ENCODE measurements around the gene KAT2A.

The KAT2A gene

DNA sequence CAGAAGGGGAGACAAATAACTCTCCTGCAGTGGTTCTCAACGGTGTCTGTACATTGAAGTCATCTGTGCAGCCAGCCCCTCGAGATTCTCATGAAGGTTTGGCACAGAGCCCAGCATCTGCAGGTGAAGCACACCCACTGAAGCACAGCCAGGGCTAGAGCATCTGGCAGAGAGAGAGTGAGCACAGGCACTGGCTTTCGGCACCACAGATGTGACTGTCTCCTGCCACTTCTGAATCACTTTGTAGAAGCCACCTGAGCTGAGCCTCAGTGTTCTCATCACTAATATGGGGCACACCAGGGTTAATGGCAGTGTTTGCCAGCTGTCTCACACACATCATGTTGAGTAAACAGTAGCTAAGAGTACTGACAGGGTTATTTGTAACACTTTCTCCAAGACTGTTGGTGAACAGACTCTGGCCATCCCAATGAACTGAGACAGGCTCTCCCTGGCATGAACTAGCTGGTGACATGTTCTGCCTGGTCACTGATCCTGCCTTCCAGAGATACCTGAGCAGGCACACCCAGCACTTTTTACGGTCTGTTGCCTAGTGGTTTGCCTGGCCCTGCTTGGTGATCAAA is 12.4 kb upstream of the KAT2A start:
- DNase-seq (ENCODE audit: extremely low read depth, low read depth): no peak
- TF ChIP-seq, protein P1, sequence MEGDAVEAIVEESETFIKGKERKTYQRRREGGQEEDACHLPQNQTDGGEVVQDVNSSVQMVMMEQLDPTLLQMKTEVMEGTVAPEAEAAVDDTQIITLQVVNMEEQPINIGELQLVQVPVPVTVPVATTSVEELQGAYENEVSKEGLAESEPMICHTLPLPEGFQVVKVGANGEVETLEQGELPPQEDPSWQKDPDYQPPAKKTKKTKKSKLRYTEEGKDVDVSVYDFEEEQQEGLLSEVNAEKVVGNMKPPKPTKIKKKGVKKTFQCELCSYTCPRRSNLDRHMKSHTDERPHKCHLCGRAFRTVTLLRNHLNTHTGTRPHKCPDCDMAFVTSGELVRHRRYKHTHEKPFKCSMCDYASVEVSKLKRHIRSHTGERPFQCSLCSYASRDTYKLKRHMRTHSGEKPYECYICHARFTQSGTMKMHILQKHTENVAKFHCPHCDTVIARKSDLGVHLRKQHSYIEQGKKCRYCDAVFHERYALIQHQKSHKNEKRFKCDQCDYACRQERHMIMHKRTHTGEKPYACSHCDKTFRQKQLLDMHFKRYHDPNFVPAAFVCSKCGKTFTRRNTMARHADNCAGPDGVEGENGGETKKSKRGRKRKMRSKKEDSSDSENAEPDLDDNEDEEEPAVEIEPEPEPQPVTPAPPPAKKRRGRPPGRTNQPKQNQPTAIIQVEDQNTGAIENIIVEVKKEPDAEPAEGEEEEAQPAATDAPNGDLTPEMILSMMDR (IDR thresholded peaks at IDR 0.05; ENCODE audit: low read depth, low read length, missing control alignments): no peak
- H3K4me3 ChIP-seq (replicated peaks; ENCODE audit: low read depth, low read length): no peak overlapping the region

DNA sequence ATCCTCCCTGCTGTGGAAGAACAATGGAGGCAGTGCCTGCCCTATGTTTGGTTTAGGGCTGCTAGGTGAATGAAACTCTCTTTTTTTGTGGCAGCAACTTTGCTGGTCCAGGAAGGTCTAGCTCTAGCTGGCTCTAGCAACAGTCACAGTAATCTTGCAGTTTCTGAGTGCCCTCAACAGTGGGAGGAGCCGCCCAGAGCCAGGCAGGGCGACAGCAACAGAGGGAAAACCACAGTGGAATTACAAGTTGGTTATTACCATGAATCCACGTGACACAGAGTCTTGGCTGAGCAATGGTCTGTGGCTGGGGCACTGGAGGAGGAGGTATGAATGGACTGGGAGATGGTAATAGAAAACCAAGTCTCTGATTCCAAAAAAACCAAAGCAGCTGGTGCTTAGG is 11.8 kb upstream of the KAT2A start:
- H3K4me3 ChIP-seq (replicated peaks; ENCODE audit: low read depth, low read length): no peak overlapping the region
- DNase-seq (ENCODE audit: extremely low read depth, low read depth): no peak
- TF ChIP-seq, protein P1 (IDR thresholded peaks at IDR 0.05; ENCODE audit: low read depth, low read length, missing control alignments): no peak

DNA sequence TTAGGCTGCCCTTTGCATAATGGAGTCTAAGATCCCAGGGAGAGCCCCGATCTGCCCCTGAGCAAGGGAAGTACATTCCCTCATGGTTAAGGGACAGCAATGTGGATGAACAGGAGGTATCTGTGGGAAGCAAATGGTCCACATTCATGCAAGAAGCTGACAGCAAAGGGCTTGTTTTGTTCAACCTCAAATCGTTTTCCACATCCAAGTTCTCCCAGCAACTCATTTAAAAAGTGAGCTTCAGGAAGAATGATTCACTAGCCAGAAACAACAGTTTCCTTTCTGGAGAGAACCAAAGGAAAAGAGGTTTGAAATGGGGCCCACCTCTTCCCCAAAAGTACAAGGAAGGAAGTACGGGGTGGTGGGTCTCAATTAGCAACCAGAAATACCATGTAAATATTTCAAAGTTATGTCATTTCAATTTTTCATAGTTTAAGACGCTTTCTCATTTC is 10.8 kb upstream of the KAT2A start:
- no peak for DNase-seq (ENCODE audit: extremely low read depth, low read depth)
- TF ChIP-seq, protein P1 (IDR thresholded peaks at IDR 0.05; ENCODE audit: low read depth, low read length, missing control alignments): no peak
- H3K4me3 ChIP-seq (replicated peaks; ENCODE audit: low read depth, low read length): no peak overlapping the region

DNA sequence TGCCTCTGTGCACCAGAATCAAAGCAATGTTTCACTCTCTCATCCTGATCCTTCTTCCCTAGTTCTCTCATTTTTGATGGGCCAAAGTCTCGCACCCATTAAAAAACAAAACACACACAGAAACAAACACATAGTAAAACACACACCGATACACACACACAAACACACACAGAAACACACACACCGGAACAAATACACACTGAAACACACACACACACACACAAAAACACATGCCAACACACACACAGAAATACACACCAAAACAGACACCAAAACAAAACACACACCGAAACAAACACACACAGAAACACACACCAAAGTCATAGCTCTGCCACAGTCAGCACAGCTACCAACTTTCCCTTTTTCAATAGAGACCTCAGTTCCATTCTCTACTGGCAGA is 10.1 kb upstream of the KAT2A start:
- no peak overlapping the region for H3K4me3 ChIP-seq (replicated peaks; ENCODE audit: low read depth, low read length)
- TF ChIP-seq, protein P1 (IDR thresholded peaks at IDR 0.05; ENCODE audit: low read depth, low read length, missing control alignments): no peak
- no peak for DNase-seq (ENCODE audit: extremely low read depth, low read depth)

DNA sequence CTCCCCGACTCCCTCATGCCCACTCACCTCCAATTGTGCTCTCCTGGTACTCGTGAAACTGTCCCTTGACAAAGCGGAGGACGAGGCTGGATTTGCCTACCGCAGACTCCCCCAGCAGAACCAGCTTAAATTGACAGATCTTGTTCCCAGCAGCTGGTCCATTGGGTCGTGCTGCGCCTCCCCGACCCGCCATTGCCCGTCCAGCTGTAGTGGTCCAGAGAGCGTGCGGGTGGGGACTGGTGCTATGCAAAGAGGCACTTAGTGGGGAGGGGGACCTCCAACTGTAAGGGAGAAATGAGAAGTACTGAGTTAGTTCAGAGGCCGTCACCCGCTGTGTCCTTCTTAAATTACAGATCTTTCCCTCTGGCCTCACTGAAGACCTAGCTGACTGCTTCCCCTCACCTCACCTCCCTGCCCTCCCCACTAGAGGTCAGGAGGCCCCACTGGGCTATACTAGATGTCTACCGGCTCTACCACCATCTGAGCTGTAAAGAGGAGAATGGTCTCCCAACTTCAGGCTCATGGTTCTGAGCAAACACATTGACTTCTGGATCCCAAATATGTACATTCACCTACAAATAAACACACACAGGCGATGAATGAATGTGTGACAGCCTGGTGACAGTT is 9.3 kb upstream of the KAT2A start:
- no peak for DNase-seq (ENCODE audit: extremely low read depth, low read depth)
- TF ChIP-seq, protein P1 (IDR thresholded peaks at IDR 0.05; ENCODE audit: low read depth, low read length, missing control alignments): no peak

DNA sequence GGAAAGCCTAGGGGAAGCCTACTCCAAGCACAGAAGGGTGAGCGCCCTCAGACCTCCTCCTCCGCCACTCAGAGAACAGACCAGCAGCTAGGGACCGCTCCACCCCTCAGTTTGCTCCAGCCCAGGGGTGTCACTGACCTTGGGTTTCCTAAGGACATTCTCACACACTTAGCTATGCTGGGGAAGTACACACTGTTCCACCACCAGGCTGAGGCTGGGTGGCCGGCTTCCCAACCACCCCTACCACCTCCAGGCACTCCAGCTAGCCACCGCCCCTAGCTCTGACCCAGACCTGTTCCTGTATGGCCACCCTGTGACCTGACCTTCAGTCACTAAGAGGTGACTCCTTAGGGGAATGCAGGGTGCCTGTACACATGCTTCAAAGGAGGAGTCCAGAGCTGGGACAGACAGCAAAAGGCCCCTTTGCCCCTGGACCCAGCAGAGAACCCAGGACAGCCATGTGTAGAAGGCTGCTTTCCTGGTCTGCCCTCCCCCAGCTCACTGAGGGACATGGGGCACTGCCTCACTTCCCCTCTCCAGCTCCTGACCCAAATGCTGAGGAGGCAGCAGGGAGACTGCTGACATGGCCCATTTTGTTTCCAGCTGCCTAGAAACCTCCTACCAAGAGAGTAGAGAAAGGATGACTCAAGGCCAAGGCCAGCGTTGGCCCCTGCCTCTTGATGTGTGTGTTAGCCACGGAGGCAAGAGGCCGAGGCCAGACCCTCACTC is 8.1 kb upstream of the KAT2A start:
- TF ChIP-seq, protein P1 (IDR thresholded peaks at IDR 0.05; ENCODE audit: low read depth, low read length, missing control alignments): no peak
- no peak overlapping the region for H3K4me3 ChIP-seq (replicated peaks; ENCODE audit: low read depth, low read length)
- no peak for DNase-seq (ENCODE audit: extremely low read depth, low read depth)

More for the DNA sequence above, 9.3 kb upstream of the KAT2A start:
- no peak overlapping the region for H3K4me3 ChIP-seq (replicated peaks; ENCODE audit: low read depth, low read length)

Data from HFF-Myc (cell line).